Mucosa of stomach (tissue), 1 donor: ENCODE measurements around the gene ATG16L1.

Experiments
- H3K27me3 ChIP-seq: one replicate; pipeline ENCODE4 v1.7.0; 2013; ENCODE audit warnings: mild to moderate bottlenecking, low read length; ENCODE audit not compliant: control insufficient read depth, insufficient read depth
- H3K36me3 ChIP-seq: one replicate; pipeline ENCODE4 v1.7.0; 2013; ENCODE audit warnings: low read length; ENCODE audit not compliant: control insufficient read depth, insufficient read depth
- H3K4me1 ChIP-seq: one replicate; pipeline ENCODE4 v1.7.0; 2013; ENCODE audit warnings: mild to moderate bottlenecking, low read length; ENCODE audit not compliant: control insufficient read depth, insufficient read depth
- H3K4me3 ChIP-seq: one replicate; pipeline ENCODE4 v1.7.0; 2013; ENCODE audit warnings: low read length
- H3K9ac ChIP-seq: one replicate; pipeline ENCODE4 v1.7.0; 2013; ENCODE audit warnings: mild to moderate bottlenecking, low read length, moderate library complexity
- H3K9me3 ChIP-seq: one replicate; pipeline ENCODE4 v1.7.0; 2013; ENCODE audit warnings: mild to moderate bottlenecking, low read length, moderate library complexity; ENCODE audit not compliant: control insufficient read depth
- donor health status: Pancreatic carcinoma.

Gene ATG16L1

DNA sequence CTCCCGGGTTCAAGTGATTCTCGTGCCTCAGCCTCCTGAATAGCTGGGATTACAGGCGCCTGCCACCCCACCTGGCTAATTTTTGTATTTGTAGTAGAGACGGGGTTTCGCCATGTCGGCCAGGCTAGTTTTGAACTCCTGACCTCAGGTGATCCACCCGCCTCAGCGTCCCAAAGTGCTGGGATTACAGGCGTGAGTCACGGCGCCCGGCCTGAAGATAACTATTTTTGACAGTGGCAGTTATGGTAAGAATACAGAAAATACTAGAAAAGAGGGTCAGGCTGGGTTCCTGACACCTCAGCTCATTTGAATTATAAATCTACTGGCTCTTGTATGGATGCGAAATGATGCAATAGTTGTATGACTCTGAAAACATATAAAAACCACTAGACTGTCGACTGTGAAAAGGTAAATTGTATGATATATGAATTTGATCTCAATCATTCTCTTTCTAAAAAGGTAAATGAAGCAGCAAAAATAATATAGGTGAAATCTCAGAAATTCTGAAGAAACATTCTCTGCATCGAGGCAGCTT lies 91.8 kb downstream of the ATG16L1 start:
- H3K9me3 ChIP-seq, result no peaks in the 10 kb centered on the region
- peaks cover 9% of the 10 kb centered on the region for H3K4me1 ChIP-seq
- H3K27me3 ChIP-seq, result no peaks in the 10 kb centered on the region
- H3K4me3 ChIP-seq, result no peak overlapping the region
- H3K36me3 ChIP-seq, result no peaks in the 10 kb centered on the region
- H3K9ac ChIP-seq, result no peak overlapping the region
